ENCODE data around the gene MLF2. TPM values are rescaled to one million over a fixed set of nuclear protein-coding genes. Genes with fewer than 3 reads are reported as not detected.

The MLF2 gene
- total RNA-seq, 4 donors from 2014 or later: 105 to 181 (median 165) TPM

DNA sequence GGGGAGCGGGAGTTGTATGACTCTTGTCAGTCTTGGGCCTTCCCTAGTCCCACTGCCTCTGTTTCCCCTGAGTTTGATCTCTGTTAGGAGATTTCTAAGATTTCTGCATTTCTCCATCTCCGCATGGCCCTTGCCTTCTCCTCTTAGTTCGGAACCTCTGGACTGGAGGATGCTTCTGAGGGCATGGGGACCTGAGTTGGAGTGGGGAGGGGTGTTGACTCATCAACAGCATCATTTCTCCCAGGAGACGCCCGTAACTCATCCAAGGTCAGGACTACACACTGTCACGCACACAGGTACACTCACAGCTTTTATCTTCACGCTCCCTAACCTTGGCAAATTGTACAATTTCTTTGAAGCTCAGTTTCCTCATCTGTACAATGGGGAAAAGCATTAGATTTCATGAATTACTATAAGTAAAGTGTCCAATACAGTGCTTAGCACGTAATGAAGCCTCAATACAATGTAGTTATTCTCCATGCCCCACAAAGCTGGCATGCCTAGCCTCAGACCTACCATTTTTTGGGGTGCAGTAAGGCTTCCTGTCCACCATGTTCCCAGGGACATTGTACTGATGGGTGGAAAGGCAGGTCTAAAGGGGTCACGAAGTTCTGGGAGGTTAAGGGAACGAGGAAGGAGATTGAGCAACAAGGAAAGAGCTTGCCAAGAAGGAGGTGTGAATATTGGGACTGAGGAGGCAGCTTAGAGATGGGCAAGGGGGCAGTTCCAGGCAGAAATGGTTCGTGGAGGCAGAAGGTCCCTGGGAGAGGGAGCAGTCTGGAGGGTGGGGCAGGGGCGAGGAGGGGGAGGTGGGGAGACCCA, 18.8 kb upstream of the MLF2 start:
- in situ Hi-C loops (cut with MboI; ENCODE audit: low sequenced_read_pairs in 4 of 4) (no loop called here), intact Hi-C loops (cut with DNase I; ENCODE audit: low total_unique reads) (no loop called here)
- DNase-seq: no peak
- H3K9me3 ChIP-seq: no peaks in the 10 kb centered on the region
- H3K4me1 ChIP-seq: peaks cover 12 to 20% of the 10 kb centered on the region in 2 donors
- no peaks in the 10 kb centered on the region for H3K36me3 ChIP-seq
- no peak for ATAC-seq
- H3K27ac ChIP-seq: peak overlapping the region in 3 of 4 donors; percentile 35 to 48 (median 46)
- TF ChIP-seq POLR2A (IDR thresholded peaks at IDR 0.05): no peak
- TF ChIP-seq, protein P1, sequence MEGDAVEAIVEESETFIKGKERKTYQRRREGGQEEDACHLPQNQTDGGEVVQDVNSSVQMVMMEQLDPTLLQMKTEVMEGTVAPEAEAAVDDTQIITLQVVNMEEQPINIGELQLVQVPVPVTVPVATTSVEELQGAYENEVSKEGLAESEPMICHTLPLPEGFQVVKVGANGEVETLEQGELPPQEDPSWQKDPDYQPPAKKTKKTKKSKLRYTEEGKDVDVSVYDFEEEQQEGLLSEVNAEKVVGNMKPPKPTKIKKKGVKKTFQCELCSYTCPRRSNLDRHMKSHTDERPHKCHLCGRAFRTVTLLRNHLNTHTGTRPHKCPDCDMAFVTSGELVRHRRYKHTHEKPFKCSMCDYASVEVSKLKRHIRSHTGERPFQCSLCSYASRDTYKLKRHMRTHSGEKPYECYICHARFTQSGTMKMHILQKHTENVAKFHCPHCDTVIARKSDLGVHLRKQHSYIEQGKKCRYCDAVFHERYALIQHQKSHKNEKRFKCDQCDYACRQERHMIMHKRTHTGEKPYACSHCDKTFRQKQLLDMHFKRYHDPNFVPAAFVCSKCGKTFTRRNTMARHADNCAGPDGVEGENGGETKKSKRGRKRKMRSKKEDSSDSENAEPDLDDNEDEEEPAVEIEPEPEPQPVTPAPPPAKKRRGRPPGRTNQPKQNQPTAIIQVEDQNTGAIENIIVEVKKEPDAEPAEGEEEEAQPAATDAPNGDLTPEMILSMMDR (IDR thresholded peaks at IDR 0.05 in 4 of 5, conservative IDR thresholded peaks at IDR 0.05 in 1 of 5): no peak
- no peaks in the 10 kb centered on the region for H3K27me3 ChIP-seq
- no peak overlapping the region for H3K4me3 ChIP-seq

DNA sequence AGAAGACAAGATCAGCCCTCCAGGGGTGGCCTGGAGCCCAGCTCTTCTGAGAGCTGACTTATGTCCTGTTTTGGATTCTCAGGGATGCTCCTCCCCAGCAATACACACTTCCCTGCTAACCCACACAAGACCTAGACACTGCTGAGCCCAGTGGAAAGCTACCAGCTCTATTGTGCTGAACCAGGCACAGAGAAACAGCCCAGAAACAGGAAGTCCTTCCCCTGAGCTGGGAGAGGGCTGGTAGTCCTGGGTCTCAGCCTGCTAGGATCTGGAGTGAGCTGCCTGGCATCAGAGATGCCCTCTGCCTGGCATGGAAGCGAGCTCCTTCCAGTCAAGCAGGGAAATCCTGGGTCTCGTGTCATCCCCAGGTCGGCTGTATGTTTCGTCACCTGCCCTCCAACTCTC, 18.2 kb upstream of the MLF2 start:
- no peaks in the 10 kb centered on the region for H3K36me3 ChIP-seq
- no peaks in the 10 kb centered on the region for H3K27me3 ChIP-seq
- no peak for TF ChIP-seq POLR2A (IDR thresholded peaks at IDR 0.05)
- TF ChIP-seq, protein P1 (IDR thresholded peaks at IDR 0.05 in 4 of 5, conservative IDR thresholded peaks at IDR 0.05 in 1 of 5): no peak
- peaks cover 12 to 20% of the 10 kb centered on the region in 2 donors for H3K4me1 ChIP-seq
- no peak overlapping the region for H3K4me3 ChIP-seq
- ATAC-seq: no peak
- in situ Hi-C loops (cut with MboI; ENCODE audit: low sequenced_read_pairs in 4 of 4): no loop called here
- DNase-seq: no peak
- H3K9me3 ChIP-seq: no peaks in the 10 kb centered on the region
- intact Hi-C loops (cut with DNase I; ENCODE audit: low total_unique reads): no loop called here
- H3K27ac ChIP-seq: peak overlapping the region in 3 of 4 donors; percentile 35 to 48 (median 46)

DNA sequence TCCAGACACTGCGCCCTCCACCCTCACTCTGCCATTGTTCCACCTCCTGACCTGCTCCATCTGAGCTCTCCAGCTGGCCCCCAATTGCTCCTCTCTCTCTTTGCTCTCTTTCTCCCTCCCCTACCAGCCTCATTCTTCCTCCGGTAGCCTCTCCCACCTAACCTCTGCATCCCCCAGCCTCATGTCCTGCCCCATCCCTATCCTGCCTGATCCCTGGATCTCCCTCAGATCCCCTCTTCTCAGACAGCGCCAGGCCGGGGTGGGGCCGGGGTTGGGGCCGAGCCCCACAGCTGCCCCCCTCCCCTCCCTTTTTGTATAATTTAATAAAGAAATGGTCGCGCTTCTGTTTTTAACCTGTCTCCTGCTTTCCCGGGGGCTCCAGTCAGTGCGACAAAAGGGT, 17.7 kb upstream of the MLF2 start:
- intact Hi-C loops (cut with DNase I; ENCODE audit: low total_unique reads) (no loop called here), in situ Hi-C loops (cut with MboI; ENCODE audit: low sequenced_read_pairs in 4 of 4) (no loop called here)
- Histone ChIP-seq H3K4me1 (peaks cover 15 to 20% of the 10 kb centered on the region in 2 donors), H3K4me3 (no peak overlapping the region), H3K27ac (peak overlapping the region in 3 of 4 donors; percentile 35 to 46 (median 40)), H3K36me3 (no peaks in the 10 kb centered on the region), H3K27me3 (peaks cover 0 to 3% (median 0%) of the 10 kb centered on the region in 3 donors), H3K9me3 (no peaks in the 10 kb centered on the region)
- TF ChIP-seq POLR2A (IDR thresholded peaks at IDR 0.05): no peak
- TF ChIP-seq, protein P1 (IDR thresholded peaks at IDR 0.05 in 4 of 5, conservative IDR thresholded peaks at IDR 0.05 in 1 of 5): no peak
- ATAC-seq (no peak), DNase-seq (no peak)

DNA sequence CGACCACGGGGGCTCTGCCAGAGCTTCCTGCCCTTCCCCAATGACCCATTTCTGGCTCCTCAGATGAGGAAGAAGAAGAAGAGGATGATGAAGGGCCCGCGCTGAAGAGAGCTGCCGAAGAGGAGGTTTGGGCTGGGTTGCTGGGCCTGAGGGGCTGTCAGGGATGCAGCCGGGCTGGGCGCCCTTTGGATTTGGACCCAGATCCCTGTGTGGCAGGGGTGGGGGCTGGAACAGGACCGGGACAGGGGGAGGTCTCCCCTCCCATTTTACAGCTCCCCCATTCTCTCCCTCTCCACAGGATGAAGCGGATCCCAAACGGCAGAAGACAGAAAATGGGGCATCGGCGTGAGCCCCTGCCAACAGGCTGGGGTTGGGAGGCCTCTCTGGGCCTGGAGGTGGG, 17.2 kb upstream of the MLF2 start:
- H3K4me1 ChIP-seq: peaks cover 18 to 20% of the 10 kb centered on the region in 2 donors
- no peaks in the 10 kb centered on the region for H3K36me3 ChIP-seq
- ATAC-seq (no peak), DNase-seq (no peak)
- in situ Hi-C loops (cut with MboI; ENCODE audit: low sequenced_read_pairs in 4 of 4) (no loop called here), intact Hi-C loops (cut with DNase I; ENCODE audit: low total_unique reads) (no loop called here)
- H3K27me3 ChIP-seq: peaks cover 0 to 8% (median 0%) of the 10 kb centered on the region in 3 donors
- peak overlapping the region in 1 of 4 donors; percentile 46 for H3K27ac ChIP-seq
- no peak overlapping the region for H3K4me3 ChIP-seq
- TF ChIP-seq POLR2A (IDR thresholded peaks at IDR 0.05): no peak
- TF ChIP-seq, protein P1 (IDR thresholded peaks at IDR 0.05 in 4 of 5, conservative IDR thresholded peaks at IDR 0.05 in 1 of 5): no peak
- H3K9me3 ChIP-seq: no peaks in the 10 kb centered on the region

Measured in gastrocnemius medialis (tissue), 4 donors.